DND-41 (cell line): ENCODE measurements around the gene CABYR.

ENCODE experiments used
- ATAC-seq: fragments of 200-7000 bp; cut with Tn5 transposase; 3 replicates; pipeline ENCODE4 v1.9.1; 2021; ENCODE audit warnings: low read depth; ENCODE audit not compliant: insufficient read depth
- DNase-seq: peaks from one replicate; pipeline ENCODE4 v3.0.0-alpha.2; 2020
- H2AFZ ChIP-seq: 2 replicates; pipeline ENCODE4 v1.6.0; 2012; ENCODE audit warnings: low read depth, low read length
- H3K27ac ChIP-seq: 2 replicates; pipeline ENCODE4 v1.5.1; 2012; ENCODE audit warnings: low read length, inconsistent platforms
- H3K27me3 ChIP-seq: fragments of 200-600 bp; sonication (generic); 2 replicates; pipeline ENCODE4 v1.6.0; 2012; ENCODE audit warnings: low read length, mild to moderate bottlenecking, inconsistent platforms; ENCODE audit not compliant: insufficient read depth, poor library complexity
- H3K36me3 ChIP-seq: 2 replicates; pipeline ENCODE4 v1.5.1; 2012; ENCODE audit warnings: low read length, inconsistent platforms; ENCODE audit not compliant: insufficient read depth
- H3K4me1 ChIP-seq: 2 replicates; pipeline ENCODE4 v1.5.1; 2012; ENCODE audit warnings: mild to moderate bottlenecking, low read length; ENCODE audit not compliant: insufficient read depth
- H3K4me2 ChIP-seq: 2 replicates; pipeline ENCODE4 v1.6.0; 2012; ENCODE audit warnings: mild to moderate bottlenecking, moderate library complexity, low read length, inconsistent platforms; ENCODE audit not compliant: insufficient read depth
- H3K4me3 ChIP-seq, 2 experiments: fragments of 200-600 bp in 1 of 2; shearing (Covaris generic) in 1 of 2; 2 replicates each; pipeline ENCODE4 v1.5.1; 2012 to 2016; ENCODE audit warnings: inconsistent platforms in 2 of 2, low read length in 2 of 2, mild to moderate bottlenecking in 2 of 2, low read depth in 1 of 2, moderate library complexity in 1 of 2
- H3K79me2 ChIP-seq: 2 replicates; pipeline ENCODE4 v1.6.0; 2012; ENCODE audit warnings: low read length, inconsistent platforms; ENCODE audit not compliant: insufficient read depth
- H3K9ac ChIP-seq: 2 replicates; pipeline ENCODE4 v1.6.0; 2012; ENCODE audit warnings: low read depth, mild to moderate bottlenecking, inconsistent platforms, low read length, moderate library complexity
- H3K9me3 ChIP-seq: 2 replicates; pipeline ENCODE4 v1.5.1; 2012; ENCODE audit warnings: low read length, moderate library complexity, mild to moderate bottlenecking, inconsistent platforms; ENCODE audit not compliant: insufficient read depth, severe bottlenecking
- H4K20me1 ChIP-seq: 2 replicates; pipeline ENCODE4 v1.6.0; 2012; ENCODE audit warnings: low read length; ENCODE audit not compliant: insufficient read depth
- EZH2 ChIP-seq: IDR thresholded peaks from 3 replicates; pipeline ENCODE4 v1.6.1; 2012; ENCODE audit warnings: borderline replicate concordance, low read depth, mild to moderate bottlenecking, moderate library complexity, low read length, inconsistent platforms; ENCODE audit not compliant: severe bottlenecking
- TF ChIP-seq, protein P1 (sequence below): IDR thresholded peaks from 2 replicates; pipeline ENCODE4 v1.5.1; 2012; ENCODE audit warnings: borderline replicate concordance, low read length, moderate library complexity, mild to moderate bottlenecking; ENCODE audit not compliant: poor library complexity, severe bottlenecking; ENCODE audit errors: extremely low read depth

Gene CABYR

GRCh38 chr18:24177499-24178133, 38.8 kb downstream of the CABYR start:
- no peak overlapping the region for H3K27ac ChIP-seq
- no peaks in the 10 kb centered on the region; the same call in 1 of the 2 replicates for H4K20me1 ChIP-seq
- no peak overlapping the region for H3K9ac ChIP-seq
- DNase-seq (no peak), ATAC-seq (no peak)
- H3K9me3 ChIP-seq = no peaks in the 10 kb centered on the region
- H3K4me1 ChIP-seq = no peaks in the 10 kb centered on the region
- H3K36me3 ChIP-seq = no peaks in the 10 kb centered on the region
- TF ChIP-seq EZH2 = no peak
- no peak overlapping the region for H3K4me2 ChIP-seq
- no peaks in the 10 kb centered on the region for H3K27me3 ChIP-seq
- no peak overlapping the region for H2AFZ ChIP-seq
- no peak overlapping the region for H3K4me3 ChIP-seq
- no peaks in the 10 kb centered on the region for H3K79me2 ChIP-seq

GRCh38 chr18:24180048-24180447, 41.2 kb downstream of the CABYR start:
- no peaks in the 10 kb centered on the region for H3K9me3 ChIP-seq
- no peak overlapping the region for H3K9ac ChIP-seq
- H3K4me3 ChIP-seq = no peak overlapping the region
- no peak overlapping the region for H2AFZ ChIP-seq
- no peak overlapping the region for H3K27ac ChIP-seq
- no peak for TF ChIP-seq EZH2
- TF ChIP-seq, protein P1, sequence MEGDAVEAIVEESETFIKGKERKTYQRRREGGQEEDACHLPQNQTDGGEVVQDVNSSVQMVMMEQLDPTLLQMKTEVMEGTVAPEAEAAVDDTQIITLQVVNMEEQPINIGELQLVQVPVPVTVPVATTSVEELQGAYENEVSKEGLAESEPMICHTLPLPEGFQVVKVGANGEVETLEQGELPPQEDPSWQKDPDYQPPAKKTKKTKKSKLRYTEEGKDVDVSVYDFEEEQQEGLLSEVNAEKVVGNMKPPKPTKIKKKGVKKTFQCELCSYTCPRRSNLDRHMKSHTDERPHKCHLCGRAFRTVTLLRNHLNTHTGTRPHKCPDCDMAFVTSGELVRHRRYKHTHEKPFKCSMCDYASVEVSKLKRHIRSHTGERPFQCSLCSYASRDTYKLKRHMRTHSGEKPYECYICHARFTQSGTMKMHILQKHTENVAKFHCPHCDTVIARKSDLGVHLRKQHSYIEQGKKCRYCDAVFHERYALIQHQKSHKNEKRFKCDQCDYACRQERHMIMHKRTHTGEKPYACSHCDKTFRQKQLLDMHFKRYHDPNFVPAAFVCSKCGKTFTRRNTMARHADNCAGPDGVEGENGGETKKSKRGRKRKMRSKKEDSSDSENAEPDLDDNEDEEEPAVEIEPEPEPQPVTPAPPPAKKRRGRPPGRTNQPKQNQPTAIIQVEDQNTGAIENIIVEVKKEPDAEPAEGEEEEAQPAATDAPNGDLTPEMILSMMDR = no peak
- ATAC-seq (no peak), DNase-seq (no peak)
- H3K4me1 ChIP-seq = no peaks in the 10 kb centered on the region
- no peaks in the 10 kb centered on the region for H3K79me2 ChIP-seq
- H3K36me3 ChIP-seq = no peaks in the 10 kb centered on the region
- H3K4me2 ChIP-seq = no peak overlapping the region
- no peaks in the 10 kb centered on the region; the same call in 1 of the 2 replicates for H4K20me1 ChIP-seq
- no peaks in the 10 kb centered on the region for H3K27me3 ChIP-seq

DNA sequence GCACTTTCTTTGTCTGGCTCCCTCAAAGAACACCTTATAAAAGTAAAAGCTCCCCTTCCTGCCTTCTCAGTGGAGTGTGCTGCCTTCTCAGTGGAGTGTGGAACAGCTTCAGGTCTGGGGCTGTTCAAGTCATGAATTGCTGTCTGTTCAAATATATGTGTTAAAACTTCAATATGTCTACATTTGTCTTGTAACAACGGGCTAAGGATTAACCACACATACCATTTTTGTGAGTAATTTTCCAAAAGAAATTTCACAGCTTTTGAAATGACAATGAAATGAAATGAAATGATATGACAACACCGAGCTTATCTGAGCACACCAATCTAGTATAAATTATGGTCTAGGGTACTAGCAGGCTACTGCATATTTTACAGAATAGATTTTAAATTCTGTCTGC, 42.9 kb downstream of the CABYR start:
- Histone ChIP-seq H3K4me2 (no peak overlapping the region), H3K4me3 (no peak overlapping the region), H3K36me3 (no peaks in the 10 kb centered on the region), H3K27ac (no peak overlapping the region), H3K27me3 (no peaks in the 10 kb centered on the region), H3K79me2 (no peaks in the 10 kb centered on the region), H3K9me3 (no peaks in the 10 kb centered on the region), H4K20me1 (no peaks in the 10 kb centered on the region; the same call in 1 of the 2 replicates), H2AFZ (no peak overlapping the region), H3K9ac (no peak overlapping the region), H3K4me1 (no peaks in the 10 kb centered on the region)
- TF ChIP-seq, protein P1 = no peak
- no peak for TF ChIP-seq EZH2
- DNase-seq = no peak
- ATAC-seq = no peak

- TF ChIP-seq, protein P1 = no peak
- no peak for TF ChIP-seq EZH2
- ATAC-seq = no peak
- no peak for DNase-seq
Measured at GRCh38 chr18:24185805-24186204, 46.9 kb downstream of the CABYR start.

More at GRCh38 chr18:24185805-24186204, 46.9 kb downstream of the CABYR start:
- no peak overlapping the region for H3K4me3 ChIP-seq
- H3K4me1 ChIP-seq = no peaks in the 10 kb centered on the region
- no peak overlapping the region for H2AFZ ChIP-seq
- H3K36me3 ChIP-seq = no peaks in the 10 kb centered on the region
- H3K9me3 ChIP-seq = no peaks in the 10 kb centered on the region
- H3K27me3 ChIP-seq = peaks cover 25% of the 10 kb centered on the region
- no peak overlapping the region for H3K27ac ChIP-seq
- H3K79me2 ChIP-seq = no peaks in the 10 kb centered on the region
- H3K9ac ChIP-seq = no peak overlapping the region
- H4K20me1 ChIP-seq = no peaks in the 10 kb centered on the region; the same call in 1 of the 2 replicates
- no peak overlapping the region for H3K4me2 ChIP-seq
